GM23248 (cell line): ENCODE data around the gene CAMK2B. TPM values are rescaled to one million over a fixed set of nuclear protein-coding genes. Genes with fewer than 3 reads are reported as not detected.

Source experiments
- DNase-seq: peaks from one replicate; pipeline ENCODE4 v3.0.0-alpha.2; 2015
- H2AFZ ChIP-seq: fragments of 200-600 bp; sonication (generic); 2 replicates; pipeline ENCODE4 v1.6.1; 2016; ENCODE audit warnings: antibody characterized with exemption
- H3F3A ChIP-seq: fragments of 200-600 bp; sonication (generic); 2 replicates; pipeline ENCODE4 v1.6.1; 2016; ENCODE audit warnings: mild to moderate bottlenecking, antibody characterized with exemption, mixed run types; ENCODE audit not compliant: insufficient read depth
- H3K27ac ChIP-seq: fragments of 200-600 bp; sonication (generic); 2 replicates; pipeline ENCODE4 v1.5.1; 2016; ENCODE audit warnings: mild to moderate bottlenecking
- H3K27me3 ChIP-seq: fragments of 200-600 bp; sonication (generic); replicated peaks from 2 replicates; pipeline ENCODE4 v1.6.1; 2016; ENCODE audit warnings: mild to moderate bottlenecking; ENCODE audit not compliant: insufficient read depth
- H3K36me3 ChIP-seq: fragments of 200-600 bp; sonication (generic); 2 replicates; pipeline ENCODE4 v1.6.1; 2016; ENCODE audit warnings: low read depth, mild to moderate bottlenecking
- H3K4me1 ChIP-seq: fragments of 200-600 bp; sonication (generic); 2 replicates; pipeline ENCODE4 v1.6.1; 2016; ENCODE audit warnings: mild to moderate bottlenecking; ENCODE audit not compliant: insufficient read depth
- H3K4me2 ChIP-seq: fragments of 200-600 bp; sonication (generic); one replicate; pipeline ENCODE4 v1.6.1; 2016; ENCODE audit warnings: mild to moderate bottlenecking; ENCODE audit not compliant: unreplicated experiment
- H3K4me3 ChIP-seq: fragments of 200-600 bp; sonication (generic); 2 replicates; pipeline ENCODE4 v1.5.1; 2016; ENCODE audit warnings: mild to moderate bottlenecking
- H3K79me2 ChIP-seq: fragments of 200-600 bp; sonication (generic); 2 replicates; pipeline ENCODE4 v1.6.1; 2016; ENCODE audit warnings: mild to moderate bottlenecking; ENCODE audit not compliant: insufficient read depth
- H3K9ac ChIP-seq: fragments of 200-600 bp; sonication (generic); 2 replicates; pipeline ENCODE4 v1.6.1; 2016; ENCODE audit warnings: mild to moderate bottlenecking
- H3K9me2 ChIP-seq: fragments of 200-600 bp; sonication (generic); 2 replicates; pipeline ENCODE4 v1.6.1; 2016; ENCODE audit warnings: mixed run types, mild to moderate bottlenecking, moderate library complexity; ENCODE audit not compliant: insufficient read depth
- H3K9me3 ChIP-seq: fragments of 200-600 bp; sonication (generic); one replicate; pipeline ENCODE4 v1.6.1; 2017; ENCODE audit warnings: low read depth
- H4K20me1 ChIP-seq: fragments of 200-600 bp; sonication (generic); 2 replicates; pipeline ENCODE4 v1.6.0; 2016; ENCODE audit not compliant: insufficient read depth
- EZH2 ChIP-seq: fragments of 200-600 bp; sonication (generic); IDR thresholded peaks from 2 replicates; pipeline ENCODE4 v1.6.1; 2018; ENCODE audit warnings: antibody characterized with exemption, mild to moderate bottlenecking; ENCODE audit not compliant: insufficient read depth, poor library complexity, severe bottlenecking
- EZH2phosphoT487 ChIP-seq: fragments of 200-600 bp; sonication (generic); IDR thresholded peaks from 2 replicates; pipeline ENCODE4 v1.6.1; 2018; ENCODE audit warnings: antibody characterized with exemption, moderate library complexity, mild to moderate bottlenecking, low read depth; ENCODE audit not compliant: insufficient read depth
- WGBS, 2 experiments: methylation state at CpG; one replicate each; pipeline ENCODE4 v1.1.6; 2015 to 2017; ENCODE audit warnings: low lambda C conversion rate in 2 of 2, low coverage in 1 of 2; ENCODE audit errors: missing lambda C conversion rate in 2 of 2; 5-methylcytosine and 5-hydroxymethylcytosine counted together
- in situ Hi-C: fragments of 300-500 bp; cut with MboI; formaldehyde crosslinking; loops from 2 replicates; pipeline ENCODE4 v1.15.0; 2020
- polyA plus RNA-seq: library from polyadenylated mRNA; unstranded; fragments of >200 nt; fragmentation: Nextera tagmentation; extraction: Ambion mirVana; gene quantifications from 2 replicates; pipeline ENCODE4 v1.2.1, GENCODE V29; 2016
- total RNA-seq: library from RNA; depleted of rRNA; stranded (reverse); fragments of >200 nt; shearing (Covaris generic); gene quantifications from 2 replicates; pipeline ENCODE4 v1.2.3, GENCODE V29; 2014

CAMK2B gene
- total and polyA plus RNA-seq, 2 experiments from 2014 or later: 0.78 to 2.5 TPM

DNA sequence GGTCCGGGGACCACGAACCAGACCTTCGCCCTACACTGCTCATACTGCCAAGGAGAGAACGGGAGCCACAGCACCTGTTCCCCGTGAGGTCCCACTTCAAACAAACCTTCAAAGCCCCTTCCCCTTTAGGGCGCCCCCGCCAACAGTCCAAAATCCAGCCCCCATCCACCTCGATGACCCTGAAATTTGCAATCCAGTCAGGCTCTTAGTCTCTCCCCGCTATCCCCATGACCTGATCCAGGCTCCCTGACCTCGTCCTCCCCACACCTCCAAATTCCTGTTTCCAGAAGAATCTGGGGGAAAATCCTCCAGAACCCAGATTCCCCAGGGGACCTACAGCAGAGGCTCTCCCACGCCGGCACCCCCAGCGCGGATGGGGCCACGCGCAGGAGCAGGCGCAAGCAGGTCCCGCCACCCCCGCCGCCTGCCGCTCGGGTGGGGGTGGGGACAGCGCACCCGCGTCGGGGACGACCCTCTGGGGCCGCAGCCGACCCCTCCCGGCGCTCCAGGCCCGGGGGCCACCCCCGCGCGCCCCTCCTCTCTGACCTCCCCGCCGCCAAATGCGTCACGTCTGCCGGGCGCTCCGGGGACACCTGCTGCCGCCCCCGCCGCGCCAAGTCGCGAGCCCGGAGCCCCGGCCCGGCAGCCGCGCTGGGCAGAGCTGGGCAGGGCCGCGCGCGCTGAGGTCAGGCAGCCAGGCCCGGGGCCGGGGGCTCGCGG, 753 bp downstream of the CAMK2B start:
- no peaks in the 10 kb centered on the region for H3K4me1 ChIP-seq
- no peaks in the 10 kb centered on the region for H4K20me1 ChIP-seq
- WGBS, 2 experiments: 5 to 7% methylated on average over 22 to 57 of the region's 61 CpGs
- no peaks in the 10 kb centered on the region for H3K36me3 ChIP-seq
- TF ChIP-seq EZH2 (peak; percentile 62), EZH2phosphoT487 (no peak)
- DNase-seq: peak; percentile 28
- H3K4me3 ChIP-seq: peak overlapping the region; percentile 26; the same call in 1 of the 2 replicates
- H3K27ac ChIP-seq: no peak overlapping the region
- H3K79me2 ChIP-seq: no peaks in the 10 kb centered on the region
- H3K4me2 ChIP-seq: no peak overlapping the region
- H3K9me2 ChIP-seq: no peaks in the 10 kb centered on the region
- in situ Hi-C loops: no loop called here
- no peaks in the 10 kb centered on the region for H3F3A ChIP-seq
- no peak overlapping the region for H2AFZ ChIP-seq
- no peak overlapping the region for H3K9ac ChIP-seq
- no peaks in the 10 kb centered on the region for H3K9me3 ChIP-seq
- H3K27me3 ChIP-seq: peaks cover 19% of the 10 kb centered on the region

DNA sequence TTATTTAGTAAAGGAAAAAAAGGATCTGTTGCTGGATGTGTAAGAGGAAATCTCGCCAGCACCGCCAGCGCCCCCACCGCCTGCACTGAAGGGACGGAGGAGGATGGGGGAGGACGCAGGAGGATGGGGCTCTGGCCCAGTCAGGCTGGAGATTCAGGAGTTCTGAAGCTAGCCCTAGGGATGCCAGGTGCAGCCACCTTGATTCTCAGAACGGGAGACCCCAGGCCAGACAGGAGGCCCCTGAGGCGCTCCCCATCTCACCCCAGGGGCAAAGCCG, 1.3 kb downstream of the CAMK2B start:
- Histone ChIP-seq H3K79me2 (no peaks in the 10 kb centered on the region), H3F3A (no peaks in the 10 kb centered on the region), H3K9me2 (no peaks in the 10 kb centered on the region), H3K4me1 (no peaks in the 10 kb centered on the region), H3K27ac (no peak overlapping the region), H4K20me1 (no peaks in the 10 kb centered on the region), H3K4me3 (no peak overlapping the region), H3K9me3 (no peaks in the 10 kb centered on the region), H3K27me3 (peaks cover 19% of the 10 kb centered on the region), H3K36me3 (no peaks in the 10 kb centered on the region), H3K4me2 (no peak overlapping the region), H2AFZ (no peak overlapping the region), H3K9ac (no peak overlapping the region)
- DNase-seq: no peak
- 14% methylated on average over 9 of the region's 9 CpGs for WGBS, 2 experiments
- in situ Hi-C loops: no loop called here
- TF ChIP-seq EZH2: no peak
- no peak for TF ChIP-seq EZH2phosphoT487

DNA sequence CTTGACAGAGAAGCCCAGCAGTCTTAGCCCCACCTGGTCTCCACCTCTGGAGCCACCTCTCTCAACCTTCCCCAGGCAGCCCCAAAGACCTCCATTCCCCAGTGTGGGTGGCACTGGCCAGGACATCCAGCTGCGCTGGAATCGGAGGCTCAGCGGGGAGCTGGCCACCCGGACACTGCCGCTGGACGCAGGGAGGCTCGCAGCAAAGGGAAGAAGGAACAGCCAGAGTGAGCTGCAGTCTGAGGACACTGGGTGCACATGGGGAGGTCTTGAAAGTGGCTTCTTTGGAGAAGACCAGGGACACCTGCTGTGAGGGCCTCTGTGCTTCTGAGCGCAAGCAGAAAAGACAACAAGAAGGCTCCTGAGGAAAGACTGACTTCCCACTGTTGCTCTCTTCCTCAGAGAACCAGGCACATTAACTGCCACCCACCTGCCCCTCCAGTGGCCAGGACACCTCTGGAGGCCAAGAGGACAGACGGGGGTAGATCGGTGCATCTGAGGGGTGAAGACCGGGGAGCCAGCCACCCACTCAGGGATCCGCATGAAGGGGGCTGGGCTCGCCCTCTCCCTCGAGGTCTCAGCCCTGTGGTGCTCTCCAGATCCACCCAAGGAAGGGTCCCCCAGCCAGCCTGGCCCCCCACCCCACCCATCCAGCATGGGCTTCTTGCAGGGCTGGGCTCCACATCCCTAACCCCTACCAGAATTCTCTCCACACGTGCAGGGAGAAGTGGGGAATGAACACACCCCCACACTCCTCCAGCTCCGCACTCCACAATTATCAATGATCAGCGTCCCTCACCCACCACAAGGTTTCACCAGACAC, 1.8 kb downstream of the CAMK2B start:
- no peak overlapping the region for H2AFZ ChIP-seq
- H4K20me1 ChIP-seq: no peaks in the 10 kb centered on the region
- no peaks in the 10 kb centered on the region for H3F3A ChIP-seq
- H3K9me2 ChIP-seq: no peaks in the 10 kb centered on the region
- H3K36me3 ChIP-seq: no peaks in the 10 kb centered on the region
- WGBS, 2 experiments: 78 to 80% methylated on average over 16 to 17 of the region's 17 CpGs
- no peaks in the 10 kb centered on the region for H3K9me3 ChIP-seq
- in situ Hi-C loops: no loop called here
- no peaks in the 10 kb centered on the region for H3K4me1 ChIP-seq
- TF ChIP-seq EZH2 (no peak), EZH2phosphoT487 (no peak)
- H3K27me3 ChIP-seq: peaks cover 19% of the 10 kb centered on the region
- no peak overlapping the region for H3K4me3 ChIP-seq
- H3K9ac ChIP-seq: no peak overlapping the region
- DNase-seq: no peak
- H3K4me2 ChIP-seq: no peak overlapping the region
- no peak overlapping the region for H3K27ac ChIP-seq
- no peaks in the 10 kb centered on the region for H3K79me2 ChIP-seq

DNA sequence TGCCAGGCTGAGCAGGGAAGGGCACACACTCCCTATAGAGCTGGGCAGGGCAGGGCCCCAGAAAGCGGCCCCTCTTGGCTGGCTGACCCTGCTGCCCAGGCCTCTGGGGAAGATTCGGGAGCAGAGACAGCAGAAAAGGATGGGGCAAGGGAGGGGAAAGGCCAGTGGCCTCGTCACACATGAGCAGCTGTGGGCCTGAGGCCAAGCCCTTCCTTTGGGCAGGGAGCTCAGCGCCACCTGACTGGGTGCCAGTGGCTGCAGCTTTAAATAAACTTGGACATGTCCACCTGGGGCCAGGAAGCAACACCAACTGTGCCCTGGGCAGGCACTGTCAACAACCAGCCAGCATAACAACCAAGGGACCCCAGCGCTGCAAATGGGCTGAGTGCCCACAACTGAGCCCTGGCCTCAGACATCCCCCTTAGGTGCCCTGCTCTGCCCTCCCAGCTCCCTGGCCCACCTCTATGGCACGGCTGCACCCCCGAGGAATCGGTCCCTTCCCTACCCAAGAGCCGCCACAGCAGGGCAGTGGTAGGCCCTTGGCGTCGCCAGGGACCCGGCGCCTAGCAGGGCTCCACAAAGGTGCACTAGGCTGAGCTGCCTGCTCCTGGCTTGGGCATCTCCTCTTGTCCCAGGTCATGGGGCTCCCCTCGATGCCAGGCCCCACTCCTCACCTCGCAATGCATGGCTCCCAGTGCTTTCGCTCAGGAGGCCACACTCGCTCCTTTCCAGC, 2.6 kb downstream of the CAMK2B start:
- no peak overlapping the region for H2AFZ ChIP-seq
- H3K4me3 ChIP-seq: no peak overlapping the region
- H3K4me2 ChIP-seq: no peak overlapping the region

More for the DNA sequence above, 2.6 kb downstream of the CAMK2B start:
- no peak for DNase-seq
- Histone ChIP-seq H3K27me3 (peaks cover 19% of the 10 kb centered on the region), H3K36me3 (no peaks in the 10 kb centered on the region), H3F3A (no peaks in the 10 kb centered on the region), H3K79me2 (no peaks in the 10 kb centered on the region), H4K20me1 (no peaks in the 10 kb centered on the region), H3K9me3 (no peaks in the 10 kb centered on the region), H3K4me1 (no peaks in the 10 kb centered on the region), H3K9me2 (no peaks in the 10 kb centered on the region), H3K9ac (no peak overlapping the region), H3K27ac (no peak overlapping the region)
- no peak for TF ChIP-seq EZH2phosphoT487
- TF ChIP-seq EZH2: no peak
- in situ Hi-C loops: no loop called here
- WGBS, 2 experiments: 91 to 93% methylated on average over 17 of the region's 17 CpGs
